ENCODE data around the gene ADAMTS13.

The ADAMTS13 gene

GRCh38 chr9:133452562-133452961 is 30.4 kb downstream of the ADAMTS13 start:
- Mint-ChIP-seq H3K9me3 (no peaks in the 10 kb centered on the region), H3K36me3 (no peaks in the 10 kb centered on the region), H3K4me1 (no peaks in the 10 kb centered on the region), H3K27ac (no peak overlapping the region), H3K4me3 (no peak overlapping the region)
- ATAC-seq = no peak
- no peak for DNase-seq (ENCODE audit: low spot score in 2 of 2)

DNA sequence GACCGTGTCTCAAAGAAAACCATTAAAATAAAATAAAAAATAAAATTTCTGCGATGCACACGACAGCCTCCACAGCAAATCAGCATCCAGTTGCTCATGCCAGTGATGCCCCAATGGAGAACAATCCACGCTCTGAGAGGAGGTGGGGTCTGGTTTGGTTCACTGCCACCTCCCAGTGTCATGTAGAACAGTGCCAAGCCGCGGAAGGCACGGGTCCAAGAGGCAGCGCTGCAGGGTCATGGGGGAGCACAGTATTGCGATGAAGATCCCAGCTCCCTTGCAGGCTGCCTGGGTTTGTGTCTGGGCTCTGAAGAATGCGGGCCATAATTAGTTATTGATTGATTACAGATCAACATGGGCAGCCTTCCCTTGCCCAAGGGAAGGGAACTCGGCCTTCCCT is 31.5 kb downstream of the ADAMTS13 start:
- DNase-seq (ENCODE audit: low spot score in 2 of 2) (no peak), ATAC-seq (no peak)
- Mint-ChIP-seq H3K27ac (no peak overlapping the region), H3K4me1 (no peaks in the 10 kb centered on the region), H3K36me3 (no peaks in the 10 kb centered on the region), H3K4me3 (no peak overlapping the region), H3K9me3 (no peaks in the 10 kb centered on the region)

DNA sequence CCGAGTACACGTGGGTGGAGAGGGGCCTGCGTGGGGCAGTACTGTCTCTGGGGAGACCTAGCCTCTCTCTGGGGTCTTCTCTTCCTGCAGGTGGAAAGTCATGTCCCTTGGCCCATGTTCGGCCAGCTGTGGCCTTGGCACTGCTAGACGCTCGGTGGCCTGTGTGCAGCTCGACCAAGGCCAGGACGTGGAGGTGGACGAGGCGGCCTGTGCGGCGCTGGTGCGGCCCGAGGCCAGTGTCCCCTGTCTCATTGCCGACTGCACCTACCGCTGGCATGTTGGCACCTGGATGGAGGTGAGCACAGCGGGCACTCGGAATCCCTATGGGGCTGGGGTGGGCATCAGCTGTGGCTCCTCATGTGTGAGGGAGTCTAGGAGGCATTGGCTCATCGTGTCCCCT is 32.2 kb downstream of the ADAMTS13 start:
- H3K9me3 Mint-ChIP-seq = no peaks in the 10 kb centered on the region
- DNase-seq (ENCODE audit: low spot score in 2 of 2) = no peak
- H3K27ac Mint-ChIP-seq = no peak overlapping the region
- no peaks in the 10 kb centered on the region for H3K4me1 Mint-ChIP-seq
- no peak for ATAC-seq
- no peak overlapping the region for H3K4me3 Mint-ChIP-seq
- H3K36me3 Mint-ChIP-seq = no peaks in the 10 kb centered on the region

DNA sequence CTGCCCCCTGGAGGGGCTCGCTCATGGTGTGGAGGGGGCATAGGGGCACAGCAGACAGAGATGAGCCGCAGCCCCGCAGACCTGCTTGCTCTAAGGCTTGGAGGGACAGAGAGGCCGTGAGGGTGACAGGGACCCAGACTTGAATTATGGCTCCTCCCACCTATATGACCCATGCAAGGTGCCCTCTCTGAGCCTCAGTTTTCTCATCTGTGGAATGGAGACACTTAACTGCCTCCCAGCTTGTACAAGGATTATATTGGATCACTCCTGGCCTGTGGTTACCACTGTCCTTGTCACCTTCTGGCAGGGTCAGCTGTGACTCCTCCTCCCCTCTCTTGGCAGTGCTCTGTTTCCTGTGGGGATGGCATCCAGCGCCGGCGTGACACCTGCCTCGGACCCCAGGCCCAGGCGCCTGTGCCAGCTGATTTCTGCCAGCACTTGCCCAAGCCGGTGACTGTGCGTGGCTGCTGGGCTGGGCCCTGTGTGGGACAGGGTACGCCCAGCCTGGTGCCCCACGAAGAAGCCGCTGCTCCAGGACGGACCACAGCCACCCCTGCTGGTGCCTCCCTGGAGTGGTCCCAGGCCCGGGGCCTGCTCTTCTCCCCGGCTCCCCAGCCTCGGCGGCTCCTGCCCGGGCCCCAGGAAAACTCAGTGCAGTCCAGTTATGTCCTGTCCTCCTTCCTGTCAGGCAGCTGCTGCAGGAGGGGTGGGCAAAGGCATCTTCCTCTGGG is 32.9 kb downstream of the ADAMTS13 start:
- ATAC-seq (no peak), DNase-seq (ENCODE audit: low spot score in 2 of 2) (no peak)
- peaks cover 5% of the 10 kb centered on the region for H3K4me1 Mint-ChIP-seq
- H3K4me3 Mint-ChIP-seq = no peak overlapping the region
- peaks cover 5% of the 10 kb centered on the region for H3K36me3 Mint-ChIP-seq
- no peak overlapping the region for H3K27ac Mint-ChIP-seq
- H3K9me3 Mint-ChIP-seq = no peaks in the 10 kb centered on the region

GRCh38 chr9:133455936-133456335 is 33.8 kb downstream of the ADAMTS13 start:
- no peak overlapping the region for H3K27ac Mint-ChIP-seq
- H3K4me3 Mint-ChIP-seq = no peak overlapping the region
- H3K9me3 Mint-ChIP-seq = no peaks in the 10 kb centered on the region
- peaks cover 13% of the 10 kb centered on the region for H3K36me3 Mint-ChIP-seq
- H3K4me1 Mint-ChIP-seq = peaks cover 10% of the 10 kb centered on the region
- DNase-seq (ENCODE audit: low spot score in 2 of 2) (no peak), ATAC-seq (no peak)

GRCh38 chr9:133456409-133456808 is 34.2 kb downstream of the ADAMTS13 start:
- H3K27ac Mint-ChIP-seq = no peak overlapping the region
- H3K9me3 Mint-ChIP-seq = no peaks in the 10 kb centered on the region
- DNase-seq (ENCODE audit: low spot score in 2 of 2) = no peak
- peaks cover 13% of the 10 kb centered on the region for H3K36me3 Mint-ChIP-seq
- no peak for ATAC-seq
- no peak overlapping the region for H3K4me3 Mint-ChIP-seq
- H3K4me1 Mint-ChIP-seq = peaks cover 11% of the 10 kb centered on the region

DNA sequence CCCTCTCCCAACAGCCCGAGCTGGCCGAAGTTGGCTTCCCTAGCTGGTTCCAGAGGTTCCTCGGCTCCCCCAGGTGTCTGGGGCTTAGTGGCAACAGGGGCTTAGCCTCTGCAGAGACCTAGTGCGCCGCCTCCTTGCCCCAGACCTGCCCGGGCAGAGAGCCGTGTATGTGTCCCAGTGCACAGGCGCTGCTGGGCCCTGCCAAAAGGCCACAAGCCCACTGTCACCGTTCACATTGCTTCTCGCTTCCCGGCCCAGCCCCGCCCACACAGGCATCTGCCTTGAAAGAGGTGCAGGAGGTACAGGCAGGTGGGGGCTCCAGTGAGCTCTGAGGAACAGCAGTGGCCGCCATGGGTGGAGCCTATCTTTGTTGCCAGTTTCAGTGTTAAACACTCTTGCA is 35.1 kb downstream of the ADAMTS13 start:
- DNase-seq (ENCODE audit: low spot score in 2 of 2) (no peak), ATAC-seq (no peak)
- Mint-ChIP-seq H3K36me3 (peaks cover 13% of the 10 kb centered on the region), H3K9me3 (no peaks in the 10 kb centered on the region), H3K4me1 (peaks cover 16% of the 10 kb centered on the region), H3K27ac (no peak overlapping the region), H3K4me3 (no peak overlapping the region)

DNA sequence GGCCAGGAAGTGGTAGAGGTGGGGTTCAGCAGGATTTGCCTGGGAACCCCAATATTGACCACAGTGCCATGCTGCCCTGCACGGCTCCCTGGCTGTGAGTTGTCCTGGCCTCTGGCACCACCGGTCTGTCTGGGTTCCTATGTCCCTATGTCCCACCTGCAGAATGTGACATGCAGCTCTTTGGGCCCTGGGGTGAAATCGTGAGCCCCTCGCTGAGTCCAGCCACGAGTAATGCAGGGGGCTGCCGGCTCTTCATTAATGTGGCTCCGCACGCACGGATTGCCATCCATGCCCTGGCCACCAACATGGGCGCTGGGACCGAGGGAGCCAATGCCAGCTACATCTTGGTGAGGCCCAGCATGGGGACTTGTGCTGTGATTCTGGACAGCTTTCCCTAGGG is 35.6 kb downstream of the ADAMTS13 start:
- H3K4me3 Mint-ChIP-seq = no peak overlapping the region
- no peaks in the 10 kb centered on the region for H3K9me3 Mint-ChIP-seq
- peaks cover 16% of the 10 kb centered on the region for H3K4me1 Mint-ChIP-seq
- H3K27ac Mint-ChIP-seq = no peak overlapping the region
- peaks cover 13% of the 10 kb centered on the region for H3K36me3 Mint-ChIP-seq
- no peak for ATAC-seq
- DNase-seq (ENCODE audit: low spot score in 2 of 2) = no peak

GRCh38 chr9:133458643-133459312 is 36.6 kb downstream of the ADAMTS13 start:
- no peak for DNase-seq (ENCODE audit: low spot score in 2 of 2)
- H3K36me3 Mint-ChIP-seq = peaks cover 13% of the 10 kb centered on the region
- peak overlapping the region; percentile 92 for H3K4me3 Mint-ChIP-seq
- no peak for ATAC-seq
- H3K9me3 Mint-ChIP-seq = no peaks in the 10 kb centered on the region
- H3K27ac Mint-ChIP-seq = no peak overlapping the region
- peaks cover 20% of the 10 kb centered on the region for H3K4me1 Mint-ChIP-seq

- Mint-ChIP-seq H3K4me1 (peaks cover 25% of the 10 kb centered on the region), H3K27ac (peak within 1 kb of the TSS; percentile 94), H3K4me3 (peak within 1 kb of the TSS; percentile 92), H3K9me3 (no peaks in the 10 kb centered on the region), H3K36me3 (peaks cover 13% of the 10 kb centered on the region)
- ATAC-seq = peak; percentile 91
- DNase-seq (ENCODE audit: low spot score in 2 of 2) = peak; percentile 85 to 95
Measured at GRCh38 chr9:133459476-133460404, 37.6 kb downstream of the ADAMTS13 start, which contains the start of gene CACFD1. Gene CACFD1, plus strand, starts transcription at chr9:133459978. Its CDS starts 89 bp downstream, at chr9:133460067.

- peak overlapping the region; percentile 92 for H3K4me3 Mint-ChIP-seq
Measured at GRCh38 chr9:133460405-133461175, 38.4 kb downstream of the ADAMTS13 start.

GRCh38 chr9:133461975-133462374 is 39.8 kb downstream of the ADAMTS13 start:
- Mint-ChIP-seq H3K36me3 (peaks cover 13% of the 10 kb centered on the region), H3K4me3 (no peak overlapping the region), H3K4me1 (peaks cover 25% of the 10 kb centered on the region), H3K9me3 (no peaks in the 10 kb centered on the region), H3K27ac (peak overlapping the region; percentile 67)
- DNase-seq (ENCODE audit: low spot score in 2 of 2) (no peak), ATAC-seq (no peak)

More at GRCh38 chr9:133460405-133461175, 38.4 kb downstream of the ADAMTS13 start:
- DNase-seq (ENCODE audit: low spot score in 2 of 2) (no peak), ATAC-seq (no peak)
- H3K9me3 Mint-ChIP-seq = no peaks in the 10 kb centered on the region
- peak overlapping the region; percentile 94 for H3K27ac Mint-ChIP-seq
- H3K4me1 Mint-ChIP-seq = peaks cover 25% of the 10 kb centered on the region
- peaks cover 13% of the 10 kb centered on the region for H3K36me3 Mint-ChIP-seq

- no peaks in the 10 kb centered on the region for H3K9me3 Mint-ChIP-seq
- peaks cover 25% of the 10 kb centered on the region for H3K4me1 Mint-ChIP-seq
- H3K4me3 Mint-ChIP-seq = no peak overlapping the region
- ATAC-seq = no peak
- no peak for DNase-seq (ENCODE audit: low spot score in 2 of 2)
- H3K27ac Mint-ChIP-seq = no peak overlapping the region
- H3K36me3 Mint-ChIP-seq = peaks cover 13% of the 10 kb centered on the region
Measured at GRCh38 chr9:133463234-133463863, 41.2 kb downstream of the ADAMTS13 start.

- DNase-seq (ENCODE audit: low spot score in 2 of 2) = no peak
- peaks cover 25% of the 10 kb centered on the region for H3K4me1 Mint-ChIP-seq
- H3K4me3 Mint-ChIP-seq = no peak overlapping the region
- no peaks in the 10 kb centered on the region for H3K9me3 Mint-ChIP-seq
- peaks cover 13% of the 10 kb centered on the region for H3K36me3 Mint-ChIP-seq
- ATAC-seq = no peak
- no peak overlapping the region for H3K27ac Mint-ChIP-seq
Measured at GRCh38 chr9:133463864-133464615, 41.9 kb downstream of the ADAMTS13 start.
